Daoy (cell line): ENCODE data around the gene TMEM132C. TPM values are rescaled to one million over a fixed set of nuclear protein-coding genes. Genes with fewer than 3 reads are reported as not detected.

Experiments used
- DNase-seq: peaks from one replicate; pipeline ENCODE4 v3.0.0-alpha.2; 2015; ENCODE audit warnings: low read depth
- total RNA-seq: library from RNA; depleted of rRNA; stranded (reverse); fragments of >200 nt; shearing (Covaris generic); gene quantifications from 2 replicates; pipeline ENCODE4 v1.2.3, GENCODE V29; 2014

TMEM132C gene
- total RNA-seq, 1 experiment from 2014 or later: not detected

DNA sequence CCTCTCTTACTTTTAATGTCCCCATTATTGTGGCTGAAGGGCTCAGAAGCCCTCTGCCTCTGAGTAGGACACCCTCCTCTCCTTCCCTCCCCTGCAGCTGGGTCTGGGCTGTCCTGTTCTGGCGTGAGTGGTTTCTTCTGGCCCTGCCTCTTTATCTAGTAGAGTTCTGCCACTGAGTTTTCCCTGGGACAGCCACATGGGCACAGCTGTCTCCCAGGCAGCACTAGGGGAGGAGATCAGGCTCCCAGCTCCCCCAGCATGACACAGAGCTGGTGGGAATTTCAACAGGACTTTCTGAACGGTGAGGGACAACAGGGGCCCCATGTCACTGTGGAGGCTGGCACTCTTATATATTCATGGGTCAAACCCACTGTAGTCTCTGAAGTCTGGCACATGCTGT lies 21.4 kb downstream of the TMEM132C start:
- DNase-seq: no peak

- no peak for DNase-seq
Observed at GRCh38 chr12:128288896-128289295, 21.9 kb downstream of the TMEM132C start.

DNA sequence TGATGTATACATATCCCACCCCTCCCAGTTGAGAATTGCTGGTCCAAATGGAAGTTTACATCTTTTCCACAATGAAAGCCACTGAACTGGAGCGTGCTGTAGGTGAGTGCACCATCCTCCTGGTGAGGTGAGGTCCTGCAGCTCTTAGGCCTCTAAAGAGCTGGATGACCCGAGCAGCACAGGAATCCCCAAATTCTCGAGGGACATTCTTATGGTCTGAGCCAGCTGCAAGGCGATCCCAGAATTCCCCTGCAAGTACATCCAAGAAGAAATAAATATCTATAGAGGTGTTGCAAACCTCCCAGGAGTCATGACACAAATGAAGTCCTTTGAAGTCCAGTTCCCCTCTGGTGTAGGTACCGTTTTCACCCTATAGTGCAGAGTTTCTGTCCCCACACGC lies 24.0 kb downstream of the TMEM132C start:
- DNase-seq: no peak

DNA sequence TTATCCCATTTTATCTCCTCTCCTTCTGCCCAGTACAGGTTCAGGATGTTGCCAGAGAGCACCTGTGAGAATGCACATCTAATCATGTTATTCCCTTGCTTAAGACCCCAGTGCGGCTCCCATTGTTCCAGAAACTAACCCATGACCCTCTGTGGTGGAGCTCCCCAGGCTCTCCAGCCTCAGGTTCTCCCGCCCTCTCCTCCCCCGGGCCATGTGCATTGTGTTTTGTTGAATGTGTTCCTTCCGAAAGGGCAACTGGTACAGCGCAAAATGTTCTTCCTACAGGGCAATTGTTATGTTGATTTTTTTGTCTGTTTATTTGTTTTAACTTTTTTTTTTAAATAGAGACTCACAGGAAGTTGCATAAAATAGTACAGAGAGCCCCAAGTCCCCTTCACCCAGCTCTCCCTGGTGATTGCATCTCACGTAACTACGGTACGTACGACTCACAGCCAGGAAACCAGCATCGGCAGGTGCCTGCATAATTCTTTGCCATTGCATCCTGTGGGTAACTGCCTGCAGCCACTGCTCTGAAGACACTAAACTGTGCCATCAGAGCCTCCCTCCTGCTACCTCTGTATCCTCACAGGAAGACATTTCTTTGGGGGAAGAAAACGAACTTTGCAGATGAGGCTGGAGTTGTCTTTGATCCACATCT lies 31.2 kb downstream of the TMEM132C start:
- no peak for DNase-seq

- DNase-seq: no peak
Observed at GRCh38 chr12:128305336-128305892, 38.4 kb downstream of the TMEM132C start.

DNA sequence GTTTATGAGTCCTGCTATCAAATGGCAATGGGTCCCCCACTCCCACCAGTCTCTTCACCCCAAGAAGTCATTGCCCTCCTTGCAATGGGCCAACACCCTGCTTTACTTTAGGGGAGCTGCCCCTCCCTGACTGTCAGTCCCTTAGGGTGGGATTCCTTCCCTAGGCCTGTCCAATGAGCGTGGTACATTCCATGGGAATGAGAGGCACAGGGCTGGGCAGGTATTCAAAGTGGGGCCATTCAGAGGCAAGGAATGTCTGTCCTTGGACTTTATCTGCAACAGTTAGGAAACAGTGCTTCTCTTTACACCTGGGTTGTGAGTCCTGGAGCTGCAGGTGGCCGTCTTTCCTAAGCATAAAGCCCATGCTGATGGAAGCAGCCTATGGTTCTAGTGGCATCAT lies 40.8 kb downstream of the TMEM132C start:
- no peak for DNase-seq

- no peak for DNase-seq
Observed at GRCh38 chr12:128312661-128313060, 45.7 kb downstream of the TMEM132C start.

- no peak for DNase-seq
Observed at GRCh38 chr12:128313931-128314330, 47.0 kb downstream of the TMEM132C start.

- no peak for DNase-seq
Observed at GRCh38 chr12:128314611-128315010, 47.6 kb downstream of the TMEM132C start.

DNA sequence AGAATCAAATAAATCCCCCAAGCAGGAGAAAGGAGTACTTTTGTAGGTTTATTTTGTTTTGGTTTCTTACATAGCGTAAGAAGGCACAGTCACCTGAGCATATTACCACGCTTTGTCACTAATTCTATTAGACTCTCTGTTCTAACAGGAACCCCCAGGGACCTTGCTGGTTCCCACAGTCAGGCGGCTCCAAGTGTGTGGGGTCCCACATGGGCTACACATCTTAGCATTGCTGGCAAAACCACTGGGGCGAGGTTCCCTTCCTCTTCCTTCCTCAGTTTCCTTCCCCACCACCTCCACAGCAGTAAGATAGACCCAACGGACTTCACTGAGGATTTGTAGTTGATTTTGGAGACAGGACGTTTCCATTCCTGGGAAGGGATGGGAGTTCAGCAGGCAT lies 49.1 kb downstream of the TMEM132C start:
- no peak for DNase-seq

DNA sequence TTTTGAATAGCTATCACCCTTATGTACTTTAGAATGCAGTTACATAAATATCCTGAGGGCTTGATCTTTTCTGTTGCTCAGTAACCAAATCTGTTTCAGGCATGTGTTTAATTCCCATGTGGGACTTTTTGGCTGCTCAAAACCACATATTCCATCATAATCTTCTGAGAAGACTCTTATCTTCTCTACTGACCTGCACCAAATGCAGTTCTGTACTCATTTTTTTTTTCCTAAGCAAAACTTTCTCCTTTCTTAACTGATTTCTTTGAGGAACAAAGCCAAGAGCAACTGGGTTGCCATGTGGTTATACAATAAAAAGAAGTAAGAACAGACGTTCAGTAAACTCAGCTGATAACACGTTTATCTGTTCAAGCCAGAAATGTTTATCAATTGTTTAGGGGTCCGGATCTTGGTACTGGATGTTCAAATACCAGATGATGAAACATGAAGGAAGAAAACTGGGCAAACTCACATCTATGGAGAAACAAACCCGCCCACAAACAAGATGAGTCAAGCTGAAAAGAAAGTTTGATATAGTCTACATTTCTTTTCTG lies 50.1 kb downstream of the TMEM132C start:
- DNase-seq: peak; percentile 27

- DNase-seq: no peak
Observed at GRCh38 chr12:128318341-128318740, 51.4 kb downstream of the TMEM132C start.

- DNase-seq: no peak
Observed at GRCh38 chr12:128318946-128319345, 52.0 kb downstream of the TMEM132C start.

DNA sequence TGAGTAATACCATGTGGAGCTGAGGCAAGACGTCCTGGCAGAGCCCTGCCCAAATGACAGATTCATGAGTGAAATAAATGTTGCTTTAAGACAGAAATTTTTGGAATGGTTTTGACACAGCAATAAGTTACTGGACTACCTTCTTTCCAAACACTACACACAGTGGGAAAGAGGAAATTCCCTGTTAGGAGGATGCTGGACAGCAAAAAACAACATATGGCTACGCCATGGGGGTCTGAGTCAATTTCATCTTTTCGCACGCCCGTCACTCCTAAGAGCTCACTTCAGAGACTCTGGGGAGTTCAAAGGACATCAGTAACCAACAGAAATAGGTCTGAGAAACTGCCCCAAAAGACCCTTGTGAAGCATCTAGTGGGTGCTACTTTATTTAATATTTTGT lies 55.4 kb downstream of the TMEM132C start:
- no peak for DNase-seq

DNA sequence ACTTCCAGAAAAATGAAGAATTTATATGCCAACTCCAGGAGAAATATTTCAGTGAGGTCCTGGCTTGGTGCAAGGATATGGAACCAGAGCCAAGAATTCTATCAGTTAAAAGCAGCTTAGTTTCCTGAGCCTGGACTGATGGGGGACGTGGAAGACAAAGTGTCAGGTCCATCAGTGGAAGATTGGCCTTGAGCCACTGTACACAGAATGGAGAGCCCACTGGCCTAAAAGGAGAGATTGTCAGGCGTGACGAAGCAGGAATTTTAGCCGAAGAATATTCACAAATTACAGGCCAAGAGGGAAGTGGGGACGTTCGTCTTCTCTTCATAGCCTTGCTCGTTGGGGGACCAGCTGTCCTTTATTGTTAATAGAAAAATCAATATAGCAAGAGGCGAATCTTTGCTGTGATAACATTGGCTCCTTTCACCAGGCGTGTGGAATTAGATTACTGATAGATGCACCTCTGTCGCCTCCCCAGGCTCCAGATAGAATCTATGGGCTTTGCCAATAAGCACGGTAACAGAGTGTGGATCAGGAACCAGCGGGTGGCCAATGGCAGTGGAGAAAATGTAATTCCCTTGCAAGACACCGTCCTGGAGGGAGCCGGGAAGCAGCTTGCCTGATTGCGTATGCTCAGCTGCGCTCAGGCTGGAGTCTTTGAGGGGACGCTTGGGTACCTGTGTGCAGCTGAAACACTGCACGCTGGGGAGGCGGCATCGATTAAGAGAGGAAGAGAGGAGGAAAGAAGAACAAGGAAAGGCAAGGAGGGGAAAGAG lies 56.4 kb downstream of the TMEM132C start:
- no peak for DNase-seq

DNA sequence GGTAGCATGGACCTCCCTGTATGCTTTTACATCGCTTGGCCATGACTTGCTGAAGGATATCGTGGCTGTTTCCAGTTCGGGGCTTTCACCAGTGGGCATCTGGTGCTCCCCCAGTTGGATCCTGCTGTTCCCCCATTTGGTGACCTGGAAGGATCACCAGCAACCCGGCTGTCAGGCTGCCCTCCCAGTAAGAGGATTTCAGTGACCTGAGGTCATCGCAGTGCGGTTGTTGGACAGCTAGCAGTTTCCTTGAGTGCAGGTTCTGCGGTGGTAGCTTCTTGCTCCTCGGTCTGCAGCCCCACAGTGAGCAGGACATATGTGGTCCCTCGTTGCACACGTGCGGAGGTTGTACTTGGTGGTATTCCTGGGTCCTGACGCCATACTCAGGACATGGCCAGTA lies 58.7 kb downstream of the TMEM132C start:
- no peak for DNase-seq

DNA sequence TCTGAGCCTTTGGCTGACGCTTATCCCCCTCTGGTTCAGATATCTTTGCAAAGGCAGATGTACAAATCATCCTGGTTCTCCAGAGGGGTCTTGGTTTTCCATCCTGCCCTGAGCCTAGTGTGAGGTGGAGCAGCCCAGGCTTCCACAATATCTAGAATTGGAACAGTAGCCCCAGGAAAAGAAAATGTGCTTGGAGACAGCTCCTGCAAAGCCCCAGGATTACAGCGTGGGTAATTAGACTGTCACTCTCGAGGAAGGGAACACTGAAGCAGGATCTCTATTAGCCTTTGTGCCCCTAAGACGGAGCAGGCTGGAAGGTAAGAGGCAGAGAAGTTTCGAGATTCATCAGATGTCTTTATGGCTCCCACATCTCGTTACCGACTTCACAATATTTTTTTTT lies 59.4 kb downstream of the TMEM132C start:
- no peak for DNase-seq

GRCh38 chr12:128328961-128329360 lies 62.0 kb downstream of the TMEM132C start:
- DNase-seq: no peak

DNA sequence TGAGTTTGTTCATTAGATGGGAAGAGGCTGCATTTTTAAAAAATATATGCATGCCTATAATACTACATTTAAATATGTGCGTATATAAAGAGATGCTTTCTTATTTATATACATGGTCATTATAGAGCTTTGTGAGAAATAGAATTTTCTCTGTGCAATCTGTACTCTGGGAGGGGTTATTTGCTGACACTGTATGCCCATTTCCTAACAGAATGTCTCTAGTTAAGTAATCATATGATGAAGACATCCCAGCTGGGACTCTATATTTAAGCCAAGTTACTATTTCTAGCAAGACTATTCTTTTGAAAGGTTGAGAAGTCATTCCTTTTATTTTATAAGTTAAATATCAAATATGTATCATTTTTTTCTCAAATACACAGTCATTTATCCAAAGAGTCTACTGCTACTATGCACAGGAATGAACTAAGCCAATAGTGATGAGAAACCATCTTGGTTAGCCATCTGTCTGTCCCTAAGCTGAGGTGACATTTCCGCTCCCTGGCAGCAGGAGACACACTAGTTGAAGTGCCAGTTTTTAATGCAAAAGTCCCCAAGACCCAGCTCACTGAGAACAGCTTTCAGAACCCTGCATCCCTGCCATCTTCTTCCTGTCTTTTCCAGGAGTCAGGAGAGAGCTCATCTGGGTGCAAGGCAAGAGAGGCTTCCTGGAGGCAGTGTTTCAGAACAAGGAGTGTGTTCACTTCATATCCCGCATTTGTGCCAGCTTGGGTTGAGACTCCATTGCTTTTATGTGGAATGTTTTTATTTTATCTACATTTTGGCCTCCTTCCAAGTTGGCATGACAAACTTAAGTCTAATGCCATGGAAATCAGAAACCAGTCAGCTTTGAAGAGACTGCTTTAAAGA lies 69.5 kb downstream of the TMEM132C start:
- DNase-seq: no peak

DNA sequence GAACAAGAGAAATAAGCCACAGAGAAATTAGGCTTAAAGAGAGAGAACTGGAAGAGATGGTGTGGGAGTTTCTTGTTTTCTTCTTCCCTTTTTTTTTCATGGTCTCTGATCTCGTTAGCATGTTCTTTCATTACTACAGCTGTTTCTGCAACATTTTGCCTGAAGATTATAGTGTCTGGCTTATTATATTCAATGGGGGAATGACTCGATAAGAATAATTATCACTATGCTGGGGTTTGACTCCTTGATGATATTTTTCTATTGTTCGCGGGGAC lies 70.0 kb downstream of the TMEM132C start:
- no peak for DNase-seq

DNA sequence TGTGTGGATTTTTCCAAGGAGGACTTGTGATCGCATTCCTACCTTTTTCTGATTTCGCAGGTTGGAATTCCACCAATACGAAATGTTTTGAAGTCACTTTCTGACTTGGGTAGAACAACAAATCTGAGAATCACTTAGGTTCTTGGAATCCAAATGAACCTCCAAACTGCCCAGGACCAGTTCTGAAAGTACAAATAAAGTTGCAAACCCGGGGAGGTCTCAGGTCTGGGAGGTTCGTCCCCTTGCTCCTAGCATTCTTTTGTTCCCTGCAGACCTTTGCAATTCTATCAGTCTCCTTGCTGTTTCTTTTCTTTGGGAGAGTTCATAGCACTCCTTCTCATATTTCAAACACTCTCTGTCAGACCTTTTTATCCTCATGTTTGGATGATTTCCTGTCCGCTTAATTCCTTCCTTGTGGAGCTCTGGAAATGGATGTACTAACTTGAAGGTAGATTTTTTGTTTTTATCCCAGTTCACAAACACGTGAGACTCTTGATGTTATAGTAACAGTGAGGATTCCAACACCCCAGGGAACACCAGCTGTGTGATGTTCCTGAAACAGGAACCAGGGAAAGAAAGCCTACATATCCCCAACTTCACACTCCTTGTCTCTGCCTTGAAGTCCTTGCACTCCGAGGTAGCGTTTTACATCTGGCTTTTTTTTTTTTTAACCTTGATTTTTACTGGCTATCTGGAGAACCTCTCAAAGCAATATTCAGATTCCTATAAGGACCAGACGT lies 70.6 kb downstream of the TMEM132C start:
- DNase-seq: no peak
